GM15510 (cell line): ENCODE measurements around the gene TASP1.

Experiments
- POLR2A ChIP-seq: IDR thresholded peaks from 3 replicates; pipeline ENCODE4 v1.6.1; 2011; ENCODE audit warnings: borderline replicate concordance; ENCODE audit not compliant: insufficient read length; ENCODE audit errors: extremely low read depth

The TASP1 gene

GRCh38 chr20:13441388-13441787, 197.3 kb downstream of the TASP1 start:
- TF ChIP-seq POLR2A = no peak

- no peak for TF ChIP-seq POLR2A
Observed at GRCh38 chr20:13436530-13436929, 202.2 kb downstream of the TASP1 start.

- TF ChIP-seq POLR2A = no peak
Observed at GRCh38 chr20:13432126-13432525, 206.6 kb downstream of the TASP1 start.

- no peak for TF ChIP-seq POLR2A
Observed at GRCh38 chr20:13430346-13431002, 208.3 kb downstream of the TASP1 start.

- TF ChIP-seq POLR2A = no peak
Observed at GRCh38 chr20:13428684-13429083, 210.0 kb downstream of the TASP1 start.

- no peak for TF ChIP-seq POLR2A
Observed at GRCh38 chr20:13426870-13427269, 211.9 kb downstream of the TASP1 start.

GRCh38 chr20:13425381-13426135, 213.2 kb downstream of the TASP1 start:
- no peak for TF ChIP-seq POLR2A

- TF ChIP-seq POLR2A = no peak
Observed at GRCh38 chr20:13424174-13424833, 214.4 kb downstream of the TASP1 start.

GRCh38 chr20:13423472-13424173, 215.1 kb downstream of the TASP1 start:
- TF ChIP-seq POLR2A = no peak

- no peak for TF ChIP-seq POLR2A
Observed at GRCh38 chr20:13422637-13423036, 216.1 kb downstream of the TASP1 start.

GRCh38 chr20:13420625-13421024, 218.1 kb downstream of the TASP1 start:
- no peak for TF ChIP-seq POLR2A

GRCh38 chr20:13419477-13419876, 219.3 kb downstream of the TASP1 start:
- TF ChIP-seq POLR2A = no peak

- TF ChIP-seq POLR2A = no peak
Observed at GRCh38 chr20:13418263-13419229, 220.2 kb downstream of the TASP1 start.

- no peak for TF ChIP-seq POLR2A
Observed at GRCh38 chr20:13416531-13416930, 222.2 kb downstream of the TASP1 start.

- TF ChIP-seq POLR2A = no peak
Observed at GRCh38 chr20:13412806-13413445, 225.8 kb downstream of the TASP1 start.
